Upper lobe of left lung (tissue), 4 donors: Measurements from ENCODE around the gene SEC31B.

Experiments
- CTCF ChIP-seq, 6 experiments: fragments of 450-650 bp in 4 of 6; fragments of 200-600 bp in 2 of 6; sonication (generic) in 2 of 6; IDR thresholded peaks; one replicate each; pipeline ENCODE4 v1.5.1; 2016 to 2019; ENCODE audit warnings: antibody characterized with exemption in 6 of 6
- EP300 ChIP-seq, 4 donors: sonication (generic); formaldehyde crosslinking; IDR thresholded peaks; one replicate each; pipeline ENCODE4 v1.5.1; 2017; ENCODE audit warnings: antibody characterized with exemption in 4 of 4, control low read depth in 2 of 4
- POLR2AphosphoS5 ChIP-seq, 2 donors: sonication (generic); formaldehyde crosslinking; IDR thresholded peaks; one replicate each; pipeline ENCODE4 v1.5.1; 2017; ENCODE audit warnings: antibody characterized with exemption in 2 of 2

- TF ChIP-seq CTCF (IDR thresholded peaks at IDR 0.05) (no peak), POLR2AphosphoS5 (IDR thresholded peaks at IDR 0.05) (no peak), EP300 (IDR thresholded peaks at IDR 0.05) (no peak)
Measured at GRCh38 chr10:100553929-100554328, 34.3 kb upstream of the SEC31B start.
